Mesodermal cell (in vitro differentiated cells): ENCODE data around the gene ALOX12.
A peak's percentile ranks its signal among the peaks of the same experiment; 100 is the strongest.

Source experiments
- H3K27ac ChIP-seq: 2 replicates; pipeline ENCODE4 v1.7.0; 2013; ENCODE audit warnings: mild to moderate bottlenecking, low read depth, low read length, moderate library complexity; ENCODE audit not compliant: severe bottlenecking
- H3K36me3 ChIP-seq: 2 replicates; pipeline ENCODE4 v1.7.1; 2013; ENCODE audit warnings: mild to moderate bottlenecking, low read length, moderate library complexity; ENCODE audit not compliant: control insufficient read depth, insufficient read depth
- H3K4me1 ChIP-seq: one replicate; pipeline ENCODE4 v1.7.1; 2013; ENCODE audit warnings: mild to moderate bottlenecking, low read length; ENCODE audit not compliant: insufficient read depth, control insufficient read depth, poor library complexity, severe bottlenecking
- H3K4me3 ChIP-seq: 2 replicates; pipeline ENCODE4 v1.7.0; 2013; ENCODE audit warnings: low read length, control low read depth, mild to moderate bottlenecking; ENCODE audit not compliant: insufficient read depth, poor library complexity, severe bottlenecking; ENCODE audit errors: extremely low read depth
- H3K9me3 ChIP-seq: 2 replicates; pipeline ENCODE4 v1.7.1; 2013; ENCODE audit warnings: mild to moderate bottlenecking, low read length, moderate library complexity; ENCODE audit not compliant: control insufficient read depth
- WGBS, 2 experiments: methylation state at CpG; one replicate each; pipeline ENCODE4 v1.1.5; 2013; ENCODE audit warnings: missing lambda C conversion rate in 2 of 2; ENCODE audit not compliant: insufficient coverage in 2 of 2; 5-methylcytosine and 5-hydroxymethylcytosine counted together

Gene ALOX12

GRCh38 chr17:7022781-7023571 lies 27.1 kb downstream of the ALOX12 start, which contains the start of gene BCL6B:
Gene BCL6B (plus strand): TSS chr17:7023050. CDS start chr17:7023672, 622 bp downstream.
- no peaks in the 10 kb centered on the region for H3K9me3 ChIP-seq
- H3K27ac ChIP-seq, result peak within 1 kb of the TSS; percentile 58
- peak within 1 kb of the TSS; percentile 21 for H3K4me3 ChIP-seq
- peaks cover 11% of the 10 kb centered on the region for H3K4me1 ChIP-seq
- WGBS, 2 experiments, result 49 to 59% methylated on average over 24 to 31 of the region's 47 CpGs
- no peaks in the 10 kb centered on the region for H3K36me3 ChIP-seq

GRCh38 chr17:7023576-7024401 lies 27.9 kb downstream of the ALOX12 start:
- Histone ChIP-seq H3K27ac (no peak overlapping the region), H3K36me3 (no peaks in the 10 kb centered on the region), H3K9me3 (no peaks in the 10 kb centered on the region), H3K4me1 (peaks cover 11% of the 10 kb centered on the region), H3K4me3 (peak overlapping the region; percentile 21)
- 55 to 61% methylated on average over 33 to 45 of the region's 51 CpGs for WGBS, 2 experiments

- Histone ChIP-seq H3K27ac (no peak overlapping the region), H3K36me3 (no peaks in the 10 kb centered on the region), H3K9me3 (no peaks in the 10 kb centered on the region), H3K4me3 (no peak overlapping the region), H3K4me1 (peaks cover 10% of the 10 kb centered on the region)
- WGBS, 2 experiments, result 94 to 96% methylated on average over 6 to 8 of the region's 8 CpGs
Observed at GRCh38 chr17:7024402-7024785, 28.5 kb downstream of the ALOX12 start.

- Histone ChIP-seq H3K27ac (no peak overlapping the region), H3K4me3 (no peak overlapping the region), H3K4me1 (peaks cover 1% of the 10 kb centered on the region), H3K9me3 (no peaks in the 10 kb centered on the region), H3K36me3 (no peaks in the 10 kb centered on the region)
- 73 to 93% methylated on average over 1 of the region's 1 CpG for WGBS, 2 experiments
Observed at GRCh38 chr17:7025245-7025644, 29.4 kb downstream of the ALOX12 start.

GRCh38 chr17:7026471-7027115 lies 30.7 kb downstream of the ALOX12 start:
- no peak overlapping the region for H3K4me3 ChIP-seq
- 91 to 94% methylated on average over 26 to 27 of the region's 29 CpGs for WGBS, 2 experiments
- H3K4me1 ChIP-seq, result no peaks in the 10 kb centered on the region
- no peaks in the 10 kb centered on the region for H3K36me3 ChIP-seq
- H3K27ac ChIP-seq, result no peak overlapping the region
- no peaks in the 10 kb centered on the region for H3K9me3 ChIP-seq

- 87 to 92% methylated on average over 12 of the region's 13 CpGs for WGBS, 2 experiments
- Histone ChIP-seq H3K4me3 (no peak overlapping the region), H3K9me3 (no peaks in the 10 kb centered on the region), H3K36me3 (no peaks in the 10 kb centered on the region), H3K4me1 (no peaks in the 10 kb centered on the region), H3K27ac (no peak overlapping the region)
Observed at GRCh38 chr17:7027335-7027734, 31.5 kb downstream of the ALOX12 start.

- Histone ChIP-seq H3K36me3 (no peaks in the 10 kb centered on the region), H3K4me3 (no peak overlapping the region), H3K4me1 (no peaks in the 10 kb centered on the region), H3K27ac (no peak overlapping the region), H3K9me3 (no peaks in the 10 kb centered on the region)
- WGBS, 2 experiments, result 100% methylated on average over 1 of the region's 3 CpGs
Observed at GRCh38 chr17:7029096-7029495, 33.2 kb downstream of the ALOX12 start.

- WGBS, 2 experiments, result 91% methylated on average over 4 to 7 of the region's 8 CpGs
- H3K4me1 ChIP-seq, result no peaks in the 10 kb centered on the region
- H3K27ac ChIP-seq, result no peak overlapping the region
- no peaks in the 10 kb centered on the region for H3K9me3 ChIP-seq
- H3K4me3 ChIP-seq, result no peak overlapping the region
- no peaks in the 10 kb centered on the region for H3K36me3 ChIP-seq
Observed at GRCh38 chr17:7029659-7030058, 33.8 kb downstream of the ALOX12 start.

- WGBS, 2 experiments, result 14 to 23% methylated on average over 5 to 6 of the region's 7 CpGs
Observed at GRCh38 chr17:7034955-7035590, 39.2 kb downstream of the ALOX12 start.

More at GRCh38 chr17:7034955-7035590, 39.2 kb downstream of the ALOX12 start:
- Histone ChIP-seq H3K27ac (peak overlapping the region; percentile 68), H3K4me3 (peak overlapping the region; percentile 77), H3K4me1 (peaks cover 4% of the 10 kb centered on the region), H3K36me3 (no peaks in the 10 kb centered on the region), H3K9me3 (no peaks in the 10 kb centered on the region)
